Esophagus squamous epithelium (tissue), 5 donors: ENCODE data around the gene STX3. TPM values are rescaled to one million over a fixed set of nuclear protein-coding genes. Genes with fewer than 3 reads are reported as not detected.
"Not testable (repeated sequence)": the region's sequence is repeated elsewhere in the genome, so short reads cannot be mapped to it uniquely, and the experiment has no call there.

Experiments used
- DNase-seq: peaks from one replicate; lab custom pipeline; 2025; lab: John Stamatoyannopoulos, UW
- H3K27ac ChIP-seq, 4 donors: fragments of 200-600 bp; sonication (generic); one replicate each; pipeline ENCODE4 v1.5.1; 2016 to 2019; ENCODE audit warnings: mild to moderate bottlenecking in 1 of 4
- H3K27me3 ChIP-seq, 4 donors: fragments of 200-600 bp; sonication (generic); 1 replicate in 3 of 4; 2 replicates in 1 of 4; pipeline versions ENCODE4 v1.5.1 to v1.6.0; 2017 to 2021; ENCODE audit warnings: antibody characterized with exemption in 1 of 4
- H3K36me3 ChIP-seq, 3 donors: fragments of 200-600 bp; sonication (generic); one replicate each; pipeline ENCODE4 v1.5.1; 2016 to 2019
- H3K4me1 ChIP-seq, 3 donors: fragments of 200-600 bp; sonication (generic); one replicate each; pipeline ENCODE4 v1.5.1; 2017 to 2019
- H3K4me3 ChIP-seq, 4 donors: fragments of 200-600 bp; sonication (generic); 1 replicate in 3 of 4; 2 replicates in 1 of 4; pipeline ENCODE4 v1.5.1; 2016 to 2019; ENCODE audit warnings: mild to moderate bottlenecking in 2 of 4, moderate library complexity in 1 of 4
- H3K9me3 ChIP-seq, 3 donors: fragments of 200-600 bp; sonication (generic); one replicate each; pipeline ENCODE4 v1.5.1; 2016 to 2019
- POLR2A ChIP-seq, 4 donors: fragments of 450-650 bp; IDR thresholded peaks; one replicate each; pipeline ENCODE4 v1.6.1; 2017; ENCODE audit warnings: antibody characterized with exemption in 4 of 4, mild to moderate bottlenecking in 4 of 4, moderate library complexity in 3 of 4
- WGBS, 2 donors: methylation state at CpG; one replicate each; pipeline ENCODE4 v1.1.5; 2018; 5-methylcytosine and 5-hydroxymethylcytosine counted together
- intact Hi-C: fragments of 100-400 bp; cut with DNase I; formaldehyde crosslinking; loops from one replicate; pipeline ENCODE4 v1.15.0; 2022
- total RNA-seq, 4 donors: library from RNA; depleted of rRNA; stranded (reverse); fragments of >200 nt; gene quantifications; one replicate each; pipeline ENCODE4 v1.1.0, GENCODE V29; 2016
- TF ChIP-seq, protein P1 (sequence below), 6 experiments: fragments of 450-650 bp in 4 of 6; fragments of 200-600 bp in 2 of 6; sonication (generic) in 2 of 6; IDR thresholded peaks; one replicate each; pipeline ENCODE4 v1.5.1; 2016 to 2019; ENCODE audit warnings: antibody characterized with exemption in 6 of 6, mild to moderate bottlenecking in 4 of 6, moderate library complexity in 4 of 6
- donor health status: DM: yes; HTN: yes; CAD: no.

STX3 gene
- total RNA-seq, 4 donors from 2014 or later, result 12.9 to 25.6 (median 19.3) TPM

DNA sequence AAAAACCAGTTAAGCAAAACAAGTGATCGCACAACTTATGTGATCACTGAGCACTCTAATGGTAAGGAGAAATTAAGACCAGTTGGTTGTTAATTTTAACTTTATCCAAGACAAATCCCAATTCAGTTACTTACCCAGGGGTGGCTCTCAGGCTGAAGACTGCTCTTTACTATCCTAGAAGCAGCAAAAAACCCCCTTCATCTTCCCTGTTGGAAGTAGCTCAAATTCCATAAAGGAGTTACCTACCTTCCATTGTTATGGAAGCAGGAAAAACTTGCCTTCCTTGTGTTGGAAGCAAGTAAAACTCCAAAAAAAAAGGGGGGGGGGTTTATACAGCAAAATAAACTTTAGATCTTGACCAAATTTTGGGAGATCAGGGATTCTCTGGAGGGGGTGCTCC, 60.6 kb downstream of the STX3 start:
- Histone ChIP-seq H3K27me3 (peaks cover 0 to 4% (median 0%) of the 10 kb centered on the region in 4 donors), H3K4me1 (peaks cover 0 to 4% (median 0%) of the 10 kb centered on the region in 3 donors), H3K4me3 (no peak overlapping the region), H3K27ac (no peak overlapping the region), H3K36me3 (no peaks in the 10 kb centered on the region), H3K9me3 (no peaks in the 10 kb centered on the region)
- 87 to 94% methylated on average over 1 of the region's 1 CpG for WGBS, 2 donors
- TF ChIP-seq, protein P1, sequence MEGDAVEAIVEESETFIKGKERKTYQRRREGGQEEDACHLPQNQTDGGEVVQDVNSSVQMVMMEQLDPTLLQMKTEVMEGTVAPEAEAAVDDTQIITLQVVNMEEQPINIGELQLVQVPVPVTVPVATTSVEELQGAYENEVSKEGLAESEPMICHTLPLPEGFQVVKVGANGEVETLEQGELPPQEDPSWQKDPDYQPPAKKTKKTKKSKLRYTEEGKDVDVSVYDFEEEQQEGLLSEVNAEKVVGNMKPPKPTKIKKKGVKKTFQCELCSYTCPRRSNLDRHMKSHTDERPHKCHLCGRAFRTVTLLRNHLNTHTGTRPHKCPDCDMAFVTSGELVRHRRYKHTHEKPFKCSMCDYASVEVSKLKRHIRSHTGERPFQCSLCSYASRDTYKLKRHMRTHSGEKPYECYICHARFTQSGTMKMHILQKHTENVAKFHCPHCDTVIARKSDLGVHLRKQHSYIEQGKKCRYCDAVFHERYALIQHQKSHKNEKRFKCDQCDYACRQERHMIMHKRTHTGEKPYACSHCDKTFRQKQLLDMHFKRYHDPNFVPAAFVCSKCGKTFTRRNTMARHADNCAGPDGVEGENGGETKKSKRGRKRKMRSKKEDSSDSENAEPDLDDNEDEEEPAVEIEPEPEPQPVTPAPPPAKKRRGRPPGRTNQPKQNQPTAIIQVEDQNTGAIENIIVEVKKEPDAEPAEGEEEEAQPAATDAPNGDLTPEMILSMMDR (IDR thresholded peaks at IDR 0.05), result no peak
- no peak for TF ChIP-seq POLR2A (IDR thresholded peaks at IDR 0.05)
- intact Hi-C loops, result no loop called here
- no peak for DNase-seq

DNA sequence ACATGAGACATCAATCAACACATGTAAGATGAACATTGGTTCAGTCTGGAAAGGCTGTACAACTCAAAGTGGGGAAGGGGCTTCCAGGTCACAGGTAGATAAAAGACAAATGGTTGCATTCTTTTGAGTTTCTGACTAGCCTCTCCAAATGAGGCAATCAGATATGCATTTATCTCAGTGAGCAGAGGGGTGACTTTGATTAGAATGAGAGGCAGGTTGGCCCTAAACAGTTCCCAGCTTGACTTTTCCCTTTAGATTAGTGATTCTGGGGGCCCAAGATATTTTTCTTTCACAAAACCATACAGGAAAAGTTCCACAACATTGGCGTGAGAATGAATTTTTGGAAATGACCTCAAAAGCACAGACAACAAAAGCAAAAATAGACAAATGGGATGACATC, 61.3 kb downstream of the STX3 start:
- H3K36me3 ChIP-seq, H3K9me3 ChIP-seq, intact Hi-C loops, DNase-seq, H3K27me3 ChIP-seq, H3K27ac ChIP-seq, H3K4me3 ChIP-seq, H3K4me1 ChIP-seq: not testable (repeated sequence)
- 73 to 75% methylated on average over 1 of the region's 1 CpG for WGBS, 2 donors

DNA sequence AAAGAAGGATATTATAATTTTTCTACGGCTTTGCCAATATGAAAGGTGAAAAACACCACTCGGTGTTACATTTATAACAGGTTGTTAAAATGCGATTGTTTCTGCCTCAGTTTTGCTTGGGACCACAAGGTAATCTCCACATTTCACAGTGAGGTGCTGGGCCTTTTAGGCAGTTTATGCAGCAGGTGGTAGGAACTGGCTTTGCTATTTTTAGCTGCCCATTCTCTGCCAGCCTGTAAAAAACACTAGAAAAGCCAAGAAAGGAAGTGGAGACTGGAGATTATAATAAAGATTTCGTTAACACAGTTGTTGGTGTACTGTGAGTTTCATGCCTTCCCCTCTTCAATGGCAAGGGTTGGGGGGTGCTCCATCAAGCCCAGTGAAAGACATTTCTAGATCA, 63.4 kb downstream of the STX3 start:
- DNase-seq, result no peak
- no peak overlapping the region for H3K4me3 ChIP-seq
- no peaks in the 10 kb centered on the region for H3K36me3 ChIP-seq
- no peaks in the 10 kb centered on the region for H3K9me3 ChIP-seq
- H3K27me3 ChIP-seq, result no peaks in the 10 kb centered on the region
- H3K4me1 ChIP-seq, result no peaks in the 10 kb centered on the region
- TF ChIP-seq, protein P1 (IDR thresholded peaks at IDR 0.05), result no peak
- no peak for TF ChIP-seq POLR2A (IDR thresholded peaks at IDR 0.05)
- intact Hi-C loops, result no loop called here
- no peak overlapping the region for H3K27ac ChIP-seq
- WGBS, 2 donors, result 60 to 67% methylated on average over 4 of the region's 4 CpGs

DNA sequence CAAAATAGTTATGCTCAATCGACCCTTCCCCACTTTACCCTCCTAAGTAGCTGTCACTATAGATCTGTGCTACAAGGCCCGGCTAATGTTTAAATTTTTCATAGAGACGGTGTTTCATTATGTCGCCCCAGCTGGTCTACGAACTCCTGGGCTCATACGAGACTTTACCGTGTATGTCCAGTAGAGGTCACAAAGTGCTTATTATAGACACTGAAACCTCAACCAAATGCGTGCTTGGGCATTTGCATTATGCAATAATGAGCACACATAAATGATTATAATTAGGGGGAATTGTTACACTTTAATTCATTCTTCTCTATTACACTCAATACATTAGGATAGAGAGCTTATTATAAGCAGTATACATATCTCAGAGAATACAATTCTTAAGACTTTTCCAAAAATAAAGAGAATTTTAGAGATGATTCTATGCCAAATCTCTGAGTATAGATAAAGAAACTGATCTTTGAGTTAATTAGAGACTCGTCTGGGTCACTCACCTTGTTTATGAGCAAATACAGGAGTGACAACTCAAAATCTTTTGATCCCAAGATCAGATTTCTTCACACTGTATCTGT, 67.9 kb downstream of the STX3 start:
- WGBS, 2 donors, result 10 to 17% methylated on average over 9 of the region's 9 CpGs
- no peaks in the 10 kb centered on the region for H3K4me1 ChIP-seq
- no peak overlapping the region for H3K27ac ChIP-seq
- TF ChIP-seq POLR2A (IDR thresholded peaks at IDR 0.05), result no peak
- TF ChIP-seq, protein P1 (IDR thresholded peaks at IDR 0.05), result peak; percentile 28 to 68 (median 46)
- DNase-seq, result no peak
- H3K36me3 ChIP-seq, result no peaks in the 10 kb centered on the region
- no peaks in the 10 kb centered on the region for H3K9me3 ChIP-seq
- H3K27me3 ChIP-seq, result no peaks in the 10 kb centered on the region
- intact Hi-C loops, result no loop called here
- no peak overlapping the region for H3K4me3 ChIP-seq

DNA sequence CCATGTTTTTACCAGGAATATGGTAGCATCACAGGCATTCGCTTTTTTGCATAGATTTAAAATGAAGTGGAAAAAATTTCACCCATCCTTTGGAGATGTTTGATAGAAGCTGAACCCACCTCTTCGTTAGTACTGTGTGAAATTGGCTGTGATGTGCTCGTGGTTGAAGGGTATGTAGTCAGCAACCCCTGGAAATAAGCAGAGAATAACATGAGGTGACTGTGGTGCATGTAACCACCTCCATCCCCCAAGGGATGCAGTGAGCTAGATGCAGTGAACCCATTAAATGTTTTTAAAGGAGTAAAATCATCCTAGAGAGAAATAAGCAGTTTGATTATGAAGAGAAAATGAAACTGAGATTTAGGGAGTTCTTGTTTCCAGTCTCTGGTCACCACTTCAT, 74.2 kb downstream of the STX3 start:
- Histone ChIP-seq H3K4me1 (no peaks in the 10 kb centered on the region), H3K36me3 (no peaks in the 10 kb centered on the region), H3K9me3 (no peaks in the 10 kb centered on the region), H3K4me3 (no peak overlapping the region), H3K27ac (no peak overlapping the region), H3K27me3 (no peaks in the 10 kb centered on the region)
- no peak for TF ChIP-seq POLR2A (IDR thresholded peaks at IDR 0.05)
- TF ChIP-seq, protein P1 (IDR thresholded peaks at IDR 0.05), result no peak
- 67 to 70% methylated on average over 3 of the region's 3 CpGs for WGBS, 2 donors
- intact Hi-C loops, result no loop called here
- no peak for DNase-seq

DNA sequence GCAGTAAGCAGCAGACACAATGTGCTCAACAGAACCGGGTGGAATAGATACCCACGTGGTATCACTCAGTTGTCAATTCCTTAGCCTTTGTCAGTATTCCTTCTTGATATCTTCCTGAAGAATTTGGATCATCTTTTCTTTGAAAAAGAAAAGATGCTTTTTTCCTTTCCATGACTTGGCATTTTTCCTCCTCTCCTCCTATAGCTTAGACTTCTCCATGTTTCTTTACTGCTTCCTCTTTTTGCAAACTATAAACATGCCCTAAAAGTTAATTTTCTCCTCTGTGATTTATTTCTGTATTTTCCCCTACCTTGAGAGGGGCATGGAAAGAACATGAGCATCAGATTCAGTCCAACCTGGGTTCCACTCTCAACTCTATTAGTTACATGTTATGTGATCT, 78.4 kb downstream of the STX3 start:
- no peaks in the 10 kb centered on the region for H3K9me3 ChIP-seq
- TF ChIP-seq, protein P1 (IDR thresholded peaks at IDR 0.05), result no peak
- no peak for TF ChIP-seq POLR2A (IDR thresholded peaks at IDR 0.05)
- DNase-seq, result no peak
- 72 to 78% methylated on average over 2 of the region's 2 CpGs for whole genome bisulfite sequencing, 2 donors
- H3K27ac ChIP-seq, result no peak overlapping the region
- intact Hi-C loops, result no loop called here
- H3K4me1 ChIP-seq, result no peaks in the 10 kb centered on the region
- H3K36me3 ChIP-seq, result no peaks in the 10 kb centered on the region
- H3K4me3 ChIP-seq, result no peak overlapping the region
- H3K27me3 ChIP-seq, result no peaks in the 10 kb centered on the region
